Neural progenitor cell (in vitro differentiated cells): ENCODE measurements around the gene H6PD.

Source experiments
- EZH2 ChIP-seq: fragments of 200-600 bp; sonication (generic); IDR thresholded peaks from 2 replicates; pipeline ENCODE4 v1.6.1; 2017; ENCODE audit warnings: antibody characterized with exemption, mild to moderate bottlenecking, moderate library complexity
- EZH2phosphoT487 ChIP-seq: fragments of 200-600 bp; sonication (generic); IDR thresholded peaks from 2 replicates; pipeline ENCODE4 v1.6.1; 2017; ENCODE audit warnings: antibody characterized with exemption
- TF ChIP-seq, protein P1 (sequence below): fragments of 200-600 bp; sonication (generic); IDR thresholded peaks from 2 replicates; pipeline ENCODE4 v1.5.1; 2017; ENCODE audit warnings: antibody characterized with exemption, mild to moderate bottlenecking

DNA sequence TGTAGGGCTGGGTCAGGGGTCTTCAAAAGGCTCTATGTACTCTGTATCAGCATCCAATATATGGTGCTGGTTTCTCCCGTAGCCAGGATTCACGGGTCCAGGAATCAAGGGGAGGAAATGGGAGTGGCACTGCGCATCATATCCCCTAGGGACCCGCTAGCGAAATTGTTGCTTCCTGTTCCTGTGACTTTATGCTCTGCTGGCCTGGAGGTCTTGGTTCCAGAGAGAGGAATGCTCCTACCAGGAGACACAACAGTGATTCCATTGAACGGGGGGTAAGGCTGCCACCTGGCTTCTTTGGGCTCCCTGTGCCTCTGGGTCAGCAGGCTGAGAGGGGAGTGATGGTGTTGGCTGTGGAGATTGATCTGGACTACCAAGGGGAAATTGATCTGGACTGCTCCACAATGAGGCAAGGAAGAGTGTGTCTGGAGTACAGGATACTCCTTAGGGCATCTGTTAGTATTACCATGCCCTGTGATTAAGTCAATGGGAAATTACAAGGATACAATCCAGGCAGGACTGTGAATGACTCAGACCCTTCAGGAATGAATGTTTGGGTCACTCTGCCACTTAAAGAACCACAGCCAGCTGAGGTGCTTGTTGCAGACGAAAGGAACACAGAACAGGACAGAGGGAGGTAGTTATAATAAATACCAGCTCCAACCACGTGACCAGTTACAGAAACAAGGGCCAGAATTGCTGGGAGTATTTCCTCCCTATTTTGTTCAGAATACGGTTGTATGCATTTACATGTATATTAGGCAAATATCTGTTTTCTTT, 68.4 kb downstream of the H6PD start:
- TF ChIP-seq, protein P1, sequence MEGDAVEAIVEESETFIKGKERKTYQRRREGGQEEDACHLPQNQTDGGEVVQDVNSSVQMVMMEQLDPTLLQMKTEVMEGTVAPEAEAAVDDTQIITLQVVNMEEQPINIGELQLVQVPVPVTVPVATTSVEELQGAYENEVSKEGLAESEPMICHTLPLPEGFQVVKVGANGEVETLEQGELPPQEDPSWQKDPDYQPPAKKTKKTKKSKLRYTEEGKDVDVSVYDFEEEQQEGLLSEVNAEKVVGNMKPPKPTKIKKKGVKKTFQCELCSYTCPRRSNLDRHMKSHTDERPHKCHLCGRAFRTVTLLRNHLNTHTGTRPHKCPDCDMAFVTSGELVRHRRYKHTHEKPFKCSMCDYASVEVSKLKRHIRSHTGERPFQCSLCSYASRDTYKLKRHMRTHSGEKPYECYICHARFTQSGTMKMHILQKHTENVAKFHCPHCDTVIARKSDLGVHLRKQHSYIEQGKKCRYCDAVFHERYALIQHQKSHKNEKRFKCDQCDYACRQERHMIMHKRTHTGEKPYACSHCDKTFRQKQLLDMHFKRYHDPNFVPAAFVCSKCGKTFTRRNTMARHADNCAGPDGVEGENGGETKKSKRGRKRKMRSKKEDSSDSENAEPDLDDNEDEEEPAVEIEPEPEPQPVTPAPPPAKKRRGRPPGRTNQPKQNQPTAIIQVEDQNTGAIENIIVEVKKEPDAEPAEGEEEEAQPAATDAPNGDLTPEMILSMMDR = no peak
- TF ChIP-seq EZH2phosphoT487 (no peak), EZH2 (no peak)
